ENCODE results near the gene PYGO2.
A peak's percentile ranks its signal among the peaks of the same experiment; 100 is the strongest.

DNA sequence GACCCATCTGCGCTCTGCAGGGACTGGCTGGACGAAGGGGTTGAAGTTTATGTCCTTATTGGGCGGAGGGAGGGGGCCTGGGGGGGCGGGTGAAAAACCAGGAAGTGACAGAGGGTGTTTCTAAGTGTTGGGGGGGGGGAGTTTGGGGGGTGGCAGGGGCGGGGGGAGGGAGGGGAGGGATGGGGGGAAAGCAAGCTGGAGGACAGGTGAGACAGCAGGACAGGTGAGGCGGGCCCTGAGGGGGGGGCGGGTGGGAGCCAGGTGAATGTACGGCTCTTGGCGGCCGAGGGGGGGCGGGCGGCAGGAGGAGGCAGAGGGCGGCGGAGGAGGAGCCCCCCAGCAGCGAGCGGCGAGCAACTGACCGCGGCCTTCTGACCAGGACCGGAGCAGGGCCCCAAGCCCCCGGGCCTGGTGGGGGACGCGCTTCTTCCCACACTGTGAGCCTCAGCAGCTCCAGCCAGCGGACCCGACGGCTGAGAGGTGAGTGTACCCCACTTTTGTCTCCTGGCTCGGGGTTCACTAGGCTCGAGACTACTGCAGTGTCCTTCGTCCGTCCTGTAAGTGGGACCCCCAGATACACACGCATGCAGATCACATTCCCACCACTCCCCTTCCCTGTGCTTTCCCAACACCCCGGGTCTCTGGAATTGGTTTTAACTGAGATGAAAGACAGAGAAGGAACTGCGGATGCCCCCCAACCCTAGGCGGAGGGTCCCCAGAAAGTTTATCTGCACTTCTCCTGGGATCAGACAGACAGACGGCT lies 41.1 kb upstream of the PYGO2 start, which contains the start of gene ZBTB7B:
- TF ChIP-seq, protein P1, sequence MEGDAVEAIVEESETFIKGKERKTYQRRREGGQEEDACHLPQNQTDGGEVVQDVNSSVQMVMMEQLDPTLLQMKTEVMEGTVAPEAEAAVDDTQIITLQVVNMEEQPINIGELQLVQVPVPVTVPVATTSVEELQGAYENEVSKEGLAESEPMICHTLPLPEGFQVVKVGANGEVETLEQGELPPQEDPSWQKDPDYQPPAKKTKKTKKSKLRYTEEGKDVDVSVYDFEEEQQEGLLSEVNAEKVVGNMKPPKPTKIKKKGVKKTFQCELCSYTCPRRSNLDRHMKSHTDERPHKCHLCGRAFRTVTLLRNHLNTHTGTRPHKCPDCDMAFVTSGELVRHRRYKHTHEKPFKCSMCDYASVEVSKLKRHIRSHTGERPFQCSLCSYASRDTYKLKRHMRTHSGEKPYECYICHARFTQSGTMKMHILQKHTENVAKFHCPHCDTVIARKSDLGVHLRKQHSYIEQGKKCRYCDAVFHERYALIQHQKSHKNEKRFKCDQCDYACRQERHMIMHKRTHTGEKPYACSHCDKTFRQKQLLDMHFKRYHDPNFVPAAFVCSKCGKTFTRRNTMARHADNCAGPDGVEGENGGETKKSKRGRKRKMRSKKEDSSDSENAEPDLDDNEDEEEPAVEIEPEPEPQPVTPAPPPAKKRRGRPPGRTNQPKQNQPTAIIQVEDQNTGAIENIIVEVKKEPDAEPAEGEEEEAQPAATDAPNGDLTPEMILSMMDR (IDR thresholded peaks at IDR 0.05), result peak in 2 of 4 experiments; percentile 8 to 12
- TF ChIP-seq POLR2AphosphoS5 (IDR thresholded peaks at IDR 0.05) (no peak), POLR2A (IDR thresholded peaks at IDR 0.05) (peak; percentile 69)

Measured in prostate gland (tissue), 2 donors.